CD4-positive, alpha-beta T cell treated with Interleukin-4 for 1 hour (primary cell): ENCODE results near the gene RABGGTA.
"Not testable (repeated sequence)": the region's sequence is repeated elsewhere in the genome, so short reads cannot be mapped to it uniquely, and the experiment has no call there.

ENCODE experiments used
- DNase-seq, 2 donors: peaks; one replicate each; pipeline ENCODE4 v3.0.0-alpha.2; 2020 to 2022

The RABGGTA gene

GRCh38 chr14:24260026-24260779 is 11.2 kb downstream of the RABGGTA start:
- no peak for DNase-seq

GRCh38 chr14:24259282-24260025 is 11.9 kb downstream of the RABGGTA start:
- DNase-seq = no peak

- no peak for DNase-seq
Measured at GRCh38 chr14:24258548-24259265, 12.7 kb downstream of the RABGGTA start.

- DNase-seq = no peak
Measured at GRCh38 chr14:24258119-24258518, 13.3 kb downstream of the RABGGTA start.

GRCh38 chr14:24256960-24257359 is 14.4 kb downstream of the RABGGTA start:
- no peak for DNase-seq

GRCh38 chr14:24255931-24256711 is 15.3 kb downstream of the RABGGTA start:
- no peak for DNase-seq

GRCh38 chr14:24255438-24255837 is 16.0 kb downstream of the RABGGTA start:
- DNase-seq = no peak

- DNase-seq = no peak
Measured at GRCh38 chr14:24254630-24255392, 16.6 kb downstream of the RABGGTA start.

GRCh38 chr14:24253936-24254335 is 17.5 kb downstream of the RABGGTA start:
- no peak for DNase-seq

GRCh38 chr14:24252289-24253124 is 18.9 kb downstream of the RABGGTA start:
- DNase-seq = no peak

GRCh38 chr14:24251880-24252288 is 19.5 kb downstream of the RABGGTA start:
- no peak for DNase-seq

- DNase-seq = no peak
Measured at GRCh38 chr14:24250354-24250753, 21.0 kb downstream of the RABGGTA start.

GRCh38 chr14:24249230-24250021 is 22.0 kb downstream of the RABGGTA start:
- no peak for DNase-seq

- DNase-seq = no peak
Measured at GRCh38 chr14:24247422-24247821, 24.0 kb downstream of the RABGGTA start.

GRCh38 chr14:24246765-24247212 is 24.6 kb downstream of the RABGGTA start:
- DNase-seq = peak in 1 of 2 donors; percentile 69

- DNase-seq = not testable (repeated sequence)
Measured at GRCh38 chr14:24245350-24245749, 26.0 kb downstream of the RABGGTA start.

GRCh38 chr14:24243336-24243836 is 28.0 kb downstream of the RABGGTA start:
- peak; percentile 14 to 40 for DNase-seq

- DNase-seq = peak; percentile 94
Measured at GRCh38 chr14:24241829-24242443, 29.5 kb downstream of the RABGGTA start.
